ENCODE results near the gene CFAP251. TPM values are rescaled to one million over a fixed set of nuclear protein-coding genes. Genes with fewer than 3 reads are reported as not detected.

Gene CFAP251
- total and polyA plus RNA-seq, 3 donors from 2014 or later = 29.0 to 56.1 (median 41.5) TPM

DNA sequence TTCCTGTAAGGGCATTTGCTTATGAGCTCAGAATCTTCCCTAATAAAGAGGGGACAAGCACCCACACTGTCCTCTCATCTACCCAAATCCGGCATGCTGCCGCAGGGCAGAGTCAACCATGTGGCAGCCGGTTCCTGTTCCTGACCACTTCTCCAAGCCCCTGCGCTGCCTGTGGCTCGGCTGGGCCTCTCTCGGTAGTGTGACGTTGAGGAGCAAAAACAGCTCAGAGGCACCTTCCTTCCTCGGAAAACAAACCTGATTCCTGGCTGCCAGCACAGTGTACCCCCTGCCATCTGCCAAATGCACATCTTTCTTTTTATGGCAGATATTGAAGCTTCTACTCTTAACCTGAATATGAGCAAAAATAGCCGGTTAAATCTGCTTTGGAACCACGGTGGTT, 50.5 kb downstream of the CFAP251 start:
- Histone ChIP-seq H3K4me3 (no peak overlapping the region), H3K9me3 (no peaks in the 10 kb centered on the region), H3K27ac (no peak overlapping the region), H3K27me3 (no peaks in the 10 kb centered on the region), H3K36me3 (ENCODE audit: low read depth, missing control alignments) (no peaks in the 10 kb centered on the region), H3K4me1 (no peaks in the 10 kb centered on the region)
- no peak for DNase-seq
- intact Hi-C loops (cut with DNase I; ENCODE audit: low total_unique reads) = no loop called here
- TF ChIP-seq, protein P1, sequence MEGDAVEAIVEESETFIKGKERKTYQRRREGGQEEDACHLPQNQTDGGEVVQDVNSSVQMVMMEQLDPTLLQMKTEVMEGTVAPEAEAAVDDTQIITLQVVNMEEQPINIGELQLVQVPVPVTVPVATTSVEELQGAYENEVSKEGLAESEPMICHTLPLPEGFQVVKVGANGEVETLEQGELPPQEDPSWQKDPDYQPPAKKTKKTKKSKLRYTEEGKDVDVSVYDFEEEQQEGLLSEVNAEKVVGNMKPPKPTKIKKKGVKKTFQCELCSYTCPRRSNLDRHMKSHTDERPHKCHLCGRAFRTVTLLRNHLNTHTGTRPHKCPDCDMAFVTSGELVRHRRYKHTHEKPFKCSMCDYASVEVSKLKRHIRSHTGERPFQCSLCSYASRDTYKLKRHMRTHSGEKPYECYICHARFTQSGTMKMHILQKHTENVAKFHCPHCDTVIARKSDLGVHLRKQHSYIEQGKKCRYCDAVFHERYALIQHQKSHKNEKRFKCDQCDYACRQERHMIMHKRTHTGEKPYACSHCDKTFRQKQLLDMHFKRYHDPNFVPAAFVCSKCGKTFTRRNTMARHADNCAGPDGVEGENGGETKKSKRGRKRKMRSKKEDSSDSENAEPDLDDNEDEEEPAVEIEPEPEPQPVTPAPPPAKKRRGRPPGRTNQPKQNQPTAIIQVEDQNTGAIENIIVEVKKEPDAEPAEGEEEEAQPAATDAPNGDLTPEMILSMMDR (IDR thresholded peaks at IDR 0.05) = no peak
- TF ChIP-seq POLR2A (IDR thresholded peaks at IDR 0.05) = no peak
- 83 to 90% methylated on average over 10 of the region's 10 CpGs for WGBS, 2 donors

DNA sequence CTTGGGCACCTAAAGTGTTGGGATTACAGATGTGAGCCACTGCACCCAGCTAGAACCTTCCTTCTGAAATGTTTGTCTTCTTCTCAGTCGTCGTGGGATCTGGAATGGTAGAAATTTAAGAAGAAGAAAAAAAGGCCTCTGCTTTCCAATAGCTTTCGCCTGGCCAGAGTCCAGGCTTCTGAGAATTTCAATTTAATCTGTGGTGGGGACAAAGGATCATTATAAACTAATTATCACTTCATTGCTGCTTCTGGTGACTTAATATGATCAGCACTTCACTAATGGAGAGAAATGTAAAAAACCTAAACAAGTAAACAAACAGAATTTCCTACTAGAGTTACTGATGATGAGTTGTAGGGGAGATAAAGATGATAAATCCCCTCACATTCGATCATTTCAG, 51.3 kb downstream of the CFAP251 start:
- Histone ChIP-seq H3K4me1 (peaks cover 4% of the 10 kb centered on the region), H3K36me3 (ENCODE audit: low read depth, missing control alignments) (no peaks in the 10 kb centered on the region), H3K27ac (no peak overlapping the region), H3K9me3 (no peaks in the 10 kb centered on the region), H3K4me3 (no peak overlapping the region), H3K27me3 (no peaks in the 10 kb centered on the region)
- no peak for DNase-seq
- intact Hi-C loops (cut with DNase I; ENCODE audit: low total_unique reads) = no loop called here
- WGBS, 2 donors = 65 to 66% methylated on average over 4 of the region's 4 CpGs
- TF ChIP-seq, protein P1 (IDR thresholded peaks at IDR 0.05) = no peak
- TF ChIP-seq POLR2A (IDR thresholded peaks at IDR 0.05) = no peak

DNA sequence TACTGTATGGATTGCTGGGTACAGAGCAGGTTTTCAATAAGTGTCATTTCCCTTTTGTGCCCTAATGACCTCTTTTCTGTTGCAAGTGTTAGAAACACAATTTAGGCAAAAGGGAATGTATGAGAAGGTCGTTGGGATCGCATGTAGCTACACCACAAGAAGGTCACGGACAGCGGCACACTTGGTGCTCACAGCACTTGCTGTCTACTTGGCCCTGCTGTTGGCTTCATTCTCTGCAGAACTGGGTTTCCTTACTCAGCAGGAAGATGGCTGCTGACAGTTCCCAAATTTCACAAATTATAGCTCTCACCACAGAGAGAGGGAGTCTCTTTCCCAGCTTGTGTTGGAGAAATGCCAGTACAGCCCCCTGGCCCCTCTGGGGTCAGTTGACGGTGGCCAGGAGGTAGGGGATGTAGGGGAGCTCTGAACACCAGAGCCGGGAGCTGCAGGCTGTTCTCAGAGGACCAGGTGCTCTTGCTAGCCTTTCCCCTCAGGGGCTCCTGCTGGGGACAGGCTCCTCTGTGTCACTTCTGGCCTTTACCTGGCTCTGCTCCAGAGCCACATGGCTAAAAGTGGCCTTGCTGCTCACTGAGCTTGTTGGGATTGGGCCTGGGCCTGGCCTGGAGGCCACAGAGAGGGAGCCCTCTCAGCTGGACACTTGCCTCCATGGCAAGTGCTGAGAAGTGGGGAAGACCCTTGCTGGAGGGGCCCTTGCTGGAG, 52.3 kb downstream of the CFAP251 start:
- H3K36me3 ChIP-seq (ENCODE audit: low read depth, missing control alignments) = no peaks in the 10 kb centered on the region

DNA sequence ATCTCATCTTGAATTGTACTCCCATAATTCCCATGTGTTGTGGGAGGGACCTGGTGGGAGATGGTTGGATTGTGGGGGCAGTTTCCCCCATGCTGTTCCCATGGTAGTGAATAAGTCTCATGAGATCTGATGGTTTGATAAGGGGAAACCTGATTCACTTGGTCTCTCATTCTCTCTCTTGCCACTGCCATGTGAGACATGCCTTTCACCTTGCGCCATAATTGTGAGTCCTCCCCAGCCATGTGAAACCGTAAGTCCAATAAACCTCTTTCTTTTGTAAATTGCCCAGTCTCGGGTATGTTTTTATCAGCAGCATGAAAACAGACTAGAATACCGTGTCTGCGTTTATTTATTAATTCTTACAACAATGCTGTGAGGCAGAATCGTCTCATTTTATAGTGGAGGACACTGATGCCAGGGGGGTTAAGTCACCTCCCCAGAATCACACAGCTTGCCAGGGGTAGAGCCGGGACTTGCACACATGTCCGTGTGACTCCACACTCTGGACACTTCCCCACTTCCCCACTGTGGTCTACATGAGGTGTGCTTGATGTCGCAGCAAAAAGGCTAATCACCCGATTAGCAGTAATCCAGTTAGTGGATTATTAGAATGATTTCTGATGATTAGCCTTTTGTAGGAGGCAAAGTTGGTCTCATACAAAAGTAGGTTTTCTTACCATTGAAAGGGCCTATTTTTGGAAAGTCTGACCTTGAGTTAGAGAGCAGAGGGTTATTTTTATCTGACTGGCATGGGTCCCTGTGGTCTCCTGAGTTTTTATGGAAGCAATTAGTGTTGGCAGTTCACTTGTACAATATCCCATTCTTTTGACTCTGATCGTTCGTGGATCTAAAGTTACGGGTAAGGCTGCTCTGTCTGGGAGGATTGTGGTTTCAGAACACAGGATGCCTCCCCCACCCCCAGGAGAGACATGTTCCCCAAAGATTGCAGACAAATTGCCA, 55.9 kb downstream of the CFAP251 start:
- Histone ChIP-seq H3K27me3 (no peaks in the 10 kb centered on the region), H3K9me3 (no peaks in the 10 kb centered on the region), H3K27ac (no peak overlapping the region), H3K4me1 (peaks cover 5% of the 10 kb centered on the region), H3K36me3 (ENCODE audit: low read depth, missing control alignments) (no peaks in the 10 kb centered on the region), H3K4me3 (no peak overlapping the region)
- 32 to 39% methylated on average over 13 of the region's 13 CpGs for WGBS, 2 donors
- TF ChIP-seq POLR2A (IDR thresholded peaks at IDR 0.05) = no peak
- TF ChIP-seq, protein P1 (IDR thresholded peaks at IDR 0.05) = no peak
- intact Hi-C loops (cut with DNase I; ENCODE audit: low total_unique reads) = no loop called here
- DNase-seq = no peak

More for the DNA sequence above, 52.3 kb downstream of the CFAP251 start:
- DNase-seq = no peak
- Histone ChIP-seq H3K27me3 (no peaks in the 10 kb centered on the region), H3K4me3 (no peak overlapping the region), H3K27ac (no peak overlapping the region), H3K4me1 (peaks cover 5% of the 10 kb centered on the region), H3K9me3 (no peaks in the 10 kb centered on the region)
- TF ChIP-seq, protein P1 (IDR thresholded peaks at IDR 0.05) = no peak
- no peak for TF ChIP-seq POLR2A (IDR thresholded peaks at IDR 0.05)
- intact Hi-C loops (cut with DNase I; ENCODE audit: low total_unique reads) = no loop called here
- 77 to 83% methylated on average over 6 of the region's 6 CpGs for WGBS, 2 donors
